NCI-H1105 treated with DMSO at 0.1 percent for 48 hours (cell line): Measurements from ENCODE around the gene RAB11B.
"Not testable (repeated sequence)": the region's sequence is repeated elsewhere in the genome, so short reads cannot be mapped to it uniquely, and the experiment has no call there.

Experiments used
- DNase-seq: peaks from one replicate; lab custom pipeline; 2025; lab: John Stamatoyannopoulos, UW

RAB11B gene

DNA sequence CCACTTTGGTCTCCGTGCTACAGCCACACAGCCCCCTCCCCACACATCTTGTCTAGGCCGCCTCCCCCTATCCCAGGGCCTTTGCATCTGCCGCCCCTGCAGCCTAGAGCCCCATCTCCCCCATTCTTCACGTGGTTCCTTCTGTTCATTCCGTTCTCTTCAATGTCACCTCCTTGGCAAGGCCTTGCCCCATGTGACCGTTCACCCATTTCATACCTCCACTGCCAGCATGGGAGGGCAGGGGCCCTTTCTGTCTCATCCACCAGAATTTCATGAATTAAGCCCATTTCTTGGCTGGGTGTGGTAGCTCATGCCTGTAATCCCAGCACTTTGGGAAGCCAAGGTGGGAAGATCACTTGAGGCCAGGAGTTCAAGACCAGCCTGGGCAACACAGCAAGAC, 38.9 kb downstream of the RAB11B start:
- DNase-seq, result no peak

DNA sequence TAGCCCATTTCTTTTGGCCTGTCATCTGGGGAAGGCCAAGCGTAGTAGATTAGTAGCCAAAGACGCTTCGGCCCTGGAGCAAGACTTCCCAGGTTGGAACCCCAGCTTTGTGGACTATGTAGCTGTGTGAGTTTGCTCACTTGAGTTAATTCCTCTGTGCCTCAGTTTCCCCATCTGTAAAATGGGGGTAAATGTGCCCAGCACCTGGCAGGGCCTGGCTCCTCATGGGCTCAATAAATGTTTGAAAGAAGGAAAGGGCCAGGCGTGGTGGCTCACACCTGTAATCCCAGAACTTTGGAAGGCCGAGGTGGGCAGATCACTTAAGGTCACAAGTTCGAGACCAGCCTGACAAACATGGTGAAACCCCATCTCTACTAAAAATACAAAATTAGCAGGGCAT, 39.7 kb downstream of the RAB11B start:
- no peak for DNase-seq

GRCh38 chr19:8430650-8431049, 40.5 kb downstream of the RAB11B start:
- DNase-seq, result no peak

DNA sequence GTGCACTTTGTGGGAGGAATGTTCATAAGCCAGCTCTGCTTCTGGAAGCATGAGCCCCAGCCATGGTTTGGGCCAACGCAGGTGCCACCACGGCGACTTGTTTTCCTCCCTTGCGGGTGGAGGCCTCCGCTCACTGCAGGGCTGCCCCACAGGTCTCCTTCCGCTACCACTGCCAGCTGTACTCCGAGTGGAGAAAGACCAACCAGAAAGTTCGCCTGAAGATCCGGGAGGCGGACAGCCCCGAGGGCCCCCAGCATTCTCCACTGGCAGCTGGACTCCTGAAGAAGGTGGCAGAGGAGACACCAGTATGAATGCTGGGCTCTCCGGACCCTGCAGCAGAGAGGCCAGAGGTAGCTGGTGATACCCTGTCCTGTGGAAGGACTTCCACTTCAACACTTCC, 48.1 kb downstream of the RAB11B start:
- no peak for DNase-seq

DNA sequence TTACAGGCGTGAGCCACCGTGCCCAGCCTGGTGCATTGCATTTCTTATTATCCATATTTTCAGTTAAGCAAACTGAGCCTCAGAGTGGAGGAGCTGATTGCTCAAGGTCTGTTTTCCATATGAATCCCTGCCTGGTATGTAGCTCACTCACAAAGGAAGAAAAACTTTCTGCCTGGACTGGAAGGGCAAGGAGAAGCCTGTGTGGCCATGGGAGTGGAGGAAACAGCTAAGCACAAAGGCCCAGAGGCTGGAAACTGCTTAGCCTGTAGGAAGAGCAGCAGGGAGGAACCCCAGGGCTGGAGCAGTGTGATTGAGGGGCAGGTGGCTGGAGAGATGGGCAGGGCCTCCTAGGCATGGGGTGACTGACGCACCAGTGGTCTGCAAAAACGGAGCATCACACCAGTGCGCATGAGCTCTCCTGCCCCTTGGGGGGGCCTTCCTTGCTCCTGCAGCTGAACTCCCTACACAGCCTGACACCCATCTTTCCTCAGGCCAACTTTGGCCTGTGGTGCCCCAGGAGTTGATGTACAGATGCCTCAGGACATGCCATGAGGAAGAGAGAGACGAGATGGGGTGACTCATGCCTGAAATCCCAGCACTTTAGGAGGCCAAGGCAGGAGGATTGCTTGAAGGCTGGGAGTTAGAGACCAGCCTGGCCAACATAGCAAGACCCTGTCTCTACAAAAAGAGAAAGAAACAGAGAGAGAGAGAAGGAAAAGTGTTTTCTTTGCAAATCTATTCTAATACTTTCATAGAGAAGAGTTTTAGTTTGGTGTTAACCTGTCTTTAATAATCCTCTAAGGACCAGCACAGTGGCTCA, 51.8 kb downstream of the RAB11B start:
- no peak for DNase-seq

GRCh38 chr19:8444140-8444676, 54.0 kb downstream of the RAB11B start:
- not testable (repeated sequence) for DNase-seq

DNA sequence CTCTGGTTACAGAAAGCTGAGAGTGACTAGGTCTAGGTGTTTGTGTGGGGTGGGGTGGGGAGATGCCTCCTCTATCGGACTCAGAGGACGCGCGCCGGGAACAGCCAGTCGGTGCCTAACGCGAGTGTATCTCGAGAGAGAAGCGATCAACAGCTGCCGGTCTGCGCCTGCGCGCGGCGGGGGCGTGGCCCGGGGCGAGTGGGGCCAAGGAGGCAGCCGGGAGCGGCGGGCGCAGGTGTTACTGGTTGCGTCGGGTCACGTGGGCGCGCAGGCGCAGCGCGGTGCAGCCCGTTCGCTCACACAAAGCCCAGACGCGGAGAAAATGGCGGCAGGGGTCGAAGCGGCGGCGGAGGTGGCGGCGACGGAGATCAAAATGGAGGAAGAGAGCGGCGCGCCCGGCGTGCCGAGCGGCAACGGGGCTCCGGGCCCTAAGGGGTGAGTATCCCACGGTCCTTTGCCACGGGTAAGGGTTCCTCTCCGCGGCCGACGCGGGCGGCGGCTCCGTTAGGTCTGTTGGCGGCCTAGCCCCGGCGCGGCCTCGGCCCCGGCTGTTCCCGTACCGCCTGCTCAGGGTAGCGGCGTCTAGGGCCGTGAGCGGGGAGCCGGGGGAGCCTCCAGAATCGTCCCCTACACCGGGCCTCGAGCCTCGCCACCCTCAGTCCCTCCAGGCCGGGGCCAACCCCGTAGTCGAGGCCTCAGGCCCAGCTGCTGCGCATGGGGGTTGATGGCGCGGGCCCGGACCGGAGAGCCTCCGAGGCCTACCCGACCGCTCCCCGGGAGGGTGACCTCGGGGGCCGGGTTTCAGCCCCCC, 54.7 kb downstream of the RAB11B start, which contains the start of gene HNRNPM:
HNRNPM (plus strand) TSS at position 299 of the 811 bp plus-strand sequence; CDS start at position 323, 24 bp downstream.
- DNase-seq, result peak; percentile 96

GRCh38 chr19:8445488-8446001, 55.4 kb downstream of the RAB11B start:
- DNase-seq, result peak; percentile 17

DNA sequence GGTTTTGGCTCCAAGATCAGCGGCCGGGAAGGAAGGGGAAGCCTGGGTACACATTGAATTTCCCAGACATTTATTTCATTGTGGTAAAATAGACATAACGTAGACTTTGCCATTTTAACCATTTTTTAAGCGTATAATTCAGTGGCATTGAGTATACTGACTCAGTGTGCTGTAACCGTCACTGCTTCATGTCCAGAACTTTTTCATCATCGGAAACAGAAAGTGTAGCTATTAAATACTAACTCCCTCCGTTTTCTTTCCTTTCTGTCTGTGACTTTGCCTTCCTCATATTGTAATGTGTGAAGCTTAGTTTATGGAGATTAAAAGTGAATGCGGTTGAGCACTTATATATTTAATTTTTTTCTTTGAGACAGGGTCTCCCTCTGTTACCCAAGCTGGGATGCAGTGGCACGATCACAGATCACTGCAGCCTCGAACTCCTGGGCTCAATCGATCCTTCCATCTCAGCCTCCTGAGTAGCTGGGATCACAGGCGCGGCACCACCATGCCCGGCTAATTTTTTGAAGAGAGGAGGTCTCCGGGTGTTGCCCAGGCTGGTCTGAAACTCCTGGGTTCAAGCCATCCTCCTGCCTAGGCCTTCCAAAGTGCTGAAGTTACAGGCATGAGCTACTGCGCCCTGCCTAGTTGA, 56.0 kb downstream of the RAB11B start:
- DNase-seq, result no peak

GRCh38 chr19:8449830-8450229, 59.7 kb downstream of the RAB11B start:
- no peak for DNase-seq

GRCh38 chr19:8451377-8451776, 61.2 kb downstream of the RAB11B start:
- no peak for DNase-seq

- DNase-seq, result no peak
These were observed 61.7 kb downstream of the RAB11B start for GRCh38 chr19:8451885-8452284.

- no peak for DNase-seq
These were observed 62.4 kb downstream of the RAB11B start for GRCh38 chr19:8452446-8453123.

GRCh38 chr19:8453616-8454015, 63.5 kb downstream of the RAB11B start:
- DNase-seq, result no peak
